ENCODE measurements around the gene REELD1. TPM values are rescaled to one million over a fixed set of nuclear protein-coding genes. Genes with fewer than 3 reads are reported as not detected.

The REELD1 gene
- total and polyA plus RNA-seq, 12 donors, result 0.12 to 1.4 (median 0.22) TPM; not detected in 6

GRCh38 chr4:146252969-146253611, 38.8 kb downstream of the REELD1 start:
- WGBS, 2 donors, result 90 to 93% methylated on average over 5 of the region's 5 CpGs
- Histone ChIP-seq H3K27ac (no peak overlapping the region), H3K27me3 (no peaks in the 10 kb centered on the region), H3K36me3 (peaks cover 0 to 21% (median 0%) of the 10 kb centered on the region in 9 donors), H3K9me3 (no peaks in the 10 kb centered on the region), H3K4me1 (no peaks in the 10 kb centered on the region), H3K4me3 (no peak overlapping the region)
- DNase-seq, result no peak
- intact Hi-C loops (cut with DNase I), result no loop called here
- no peak for ATAC-seq
- TF ChIP-seq, protein P1, sequence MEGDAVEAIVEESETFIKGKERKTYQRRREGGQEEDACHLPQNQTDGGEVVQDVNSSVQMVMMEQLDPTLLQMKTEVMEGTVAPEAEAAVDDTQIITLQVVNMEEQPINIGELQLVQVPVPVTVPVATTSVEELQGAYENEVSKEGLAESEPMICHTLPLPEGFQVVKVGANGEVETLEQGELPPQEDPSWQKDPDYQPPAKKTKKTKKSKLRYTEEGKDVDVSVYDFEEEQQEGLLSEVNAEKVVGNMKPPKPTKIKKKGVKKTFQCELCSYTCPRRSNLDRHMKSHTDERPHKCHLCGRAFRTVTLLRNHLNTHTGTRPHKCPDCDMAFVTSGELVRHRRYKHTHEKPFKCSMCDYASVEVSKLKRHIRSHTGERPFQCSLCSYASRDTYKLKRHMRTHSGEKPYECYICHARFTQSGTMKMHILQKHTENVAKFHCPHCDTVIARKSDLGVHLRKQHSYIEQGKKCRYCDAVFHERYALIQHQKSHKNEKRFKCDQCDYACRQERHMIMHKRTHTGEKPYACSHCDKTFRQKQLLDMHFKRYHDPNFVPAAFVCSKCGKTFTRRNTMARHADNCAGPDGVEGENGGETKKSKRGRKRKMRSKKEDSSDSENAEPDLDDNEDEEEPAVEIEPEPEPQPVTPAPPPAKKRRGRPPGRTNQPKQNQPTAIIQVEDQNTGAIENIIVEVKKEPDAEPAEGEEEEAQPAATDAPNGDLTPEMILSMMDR (IDR thresholded peaks at IDR 0.05), result no peak

DNA sequence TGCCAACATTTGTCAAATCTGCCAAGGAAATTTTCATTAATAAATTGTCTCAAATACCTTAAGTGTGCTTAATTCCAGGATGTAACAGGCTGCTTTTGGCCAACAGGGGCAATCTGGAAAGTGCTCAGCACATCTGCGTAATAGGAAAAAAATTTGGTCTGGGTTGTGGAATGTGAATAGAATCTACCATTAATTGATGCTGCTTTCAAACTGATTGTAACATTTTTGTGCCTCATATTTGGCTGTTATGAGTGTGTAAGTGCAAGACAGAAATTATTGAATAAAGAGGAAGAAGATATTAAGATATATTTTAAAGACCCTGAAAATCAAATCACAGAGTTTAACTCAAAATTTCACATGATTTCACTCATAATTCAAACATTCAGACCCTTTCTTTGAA, 41.1 kb downstream of the REELD1 start:
- intact Hi-C loops (cut with DNase I), result no loop called here
- Histone ChIP-seq H3K4me3 (no peak overlapping the region), H3K9me3 (no peaks in the 10 kb centered on the region), H3K36me3 (peaks cover 0 to 28% (median 0%) of the 10 kb centered on the region in 9 donors), H3K27me3 (no peaks in the 10 kb centered on the region), H3K27ac (no peak overlapping the region), H3K4me1 (no peaks in the 10 kb centered on the region)
- DNase-seq, result no peak
- ATAC-seq, result no peak
- TF ChIP-seq, protein P1 (IDR thresholded peaks at IDR 0.05), result no peak
- WGBS, 2 donors, result 82 to 86% methylated on average over 1 of the region's 1 CpG

GRCh38 chr4:146255874-146256273, 41.5 kb downstream of the REELD1 start:
- 67 to 69% methylated on average over 3 of the region's 3 CpGs for WGBS, 2 donors
- H3K36me3 ChIP-seq, result peaks cover 0 to 28% (median 0%) of the 10 kb centered on the region in 9 donors
- H3K27ac ChIP-seq, result no peak overlapping the region
- TF ChIP-seq, protein P1 (IDR thresholded peaks at IDR 0.05), result no peak
- H3K4me3 ChIP-seq, result no peak overlapping the region
- DNase-seq (no peak), ATAC-seq (no peak)
- no peaks in the 10 kb centered on the region for H3K27me3 ChIP-seq
- intact Hi-C loops (cut with DNase I), result no loop called here
- no peaks in the 10 kb centered on the region for H3K4me1 ChIP-seq
- H3K9me3 ChIP-seq, result no peaks in the 10 kb centered on the region

DNA sequence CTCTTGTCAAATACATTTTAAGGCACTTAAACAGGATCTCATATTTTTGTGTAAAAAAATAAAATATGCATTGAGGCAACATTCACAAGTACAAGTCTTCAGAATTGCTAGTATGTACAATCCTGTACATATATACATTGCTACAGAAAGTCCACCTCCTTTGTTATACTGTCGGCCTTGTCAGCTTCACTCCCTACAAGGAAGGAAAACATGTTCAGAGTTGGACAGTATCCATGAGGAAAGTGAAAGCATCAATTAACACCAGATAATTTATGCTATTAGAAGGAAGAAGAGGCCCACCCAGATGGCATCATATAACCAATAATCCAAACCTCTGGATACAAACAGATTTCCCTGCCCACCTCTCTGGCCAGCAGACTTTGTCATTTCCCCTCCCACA, 42.0 kb downstream of the REELD1 start:
- TF ChIP-seq, protein P1 (IDR thresholded peaks at IDR 0.05), result no peak
- intact Hi-C loops (cut with DNase I), result no loop called here
- H3K27ac ChIP-seq, result no peak overlapping the region
- H3K4me3 ChIP-seq, result no peak overlapping the region
- no peaks in the 10 kb centered on the region for H3K27me3 ChIP-seq
- no peaks in the 10 kb centered on the region for H3K4me1 ChIP-seq
- H3K9me3 ChIP-seq, result no peaks in the 10 kb centered on the region
- no peak for ATAC-seq
- WGBS, 2 donors, result 48 to 53% methylated on average over 1 of the region's 1 CpG
- DNase-seq, result no peak
- peaks cover 0 to 28% (median 0%) of the 10 kb centered on the region in 9 donors for H3K36me3 ChIP-seq
